Heart left ventricle (tissue), 13 donors: Measurements from ENCODE around the gene ARF1.

ENCODE experiments used
- POLR2A ChIP-seq, 2 donors: fragments of 450-650 bp; IDR thresholded peaks; one replicate each; pipeline ENCODE4 v1.6.1; 2017; ENCODE audit warnings: antibody characterized with exemption in 2 of 2, mild to moderate bottlenecking in 2 of 2, moderate library complexity in 2 of 2
- TF ChIP-seq, protein P1 (sequence below), 12 donors: fragments of 200-600 bp; sonication (generic) in 4 of 12; IDR thresholded peaks; one replicate each; pipeline versions ENCODE4 v1.5.0 to v1.8.0; 2018 to 2022; ENCODE audit warnings: antibody characterized with exemption in 12 of 12, mild to moderate bottlenecking in 5 of 12
- donor health status: ischemic (EF 13 %, LVEDD 7.1; RV severe dilation, severe dysfunction).
- donor health status: DM: no; HTN: yes; CAD: no.
- donor health status: DM: no; HTN: no; CAD: no.
- donor health status: ischemic (EF 25% LVEDD 6.9; RV normal size, moderate dysfunction).
- donor health status: ischemic (EF 25% LVEDD 5.7; RV mildly dilated, moderate dysfunction).
- donor health status: ischemic (EF 35%, LVEDD 5.7; RV mildly dilated, moderate dysfunction).
- donor health status: nonischemic (EF 11% LVEDD 7.7; RV severe dilation, severe dysfunction).
- donor health status: DM: yes; HTN: yes; CAD: no.
- donor health status: PGD.
- donor health status: ischemic (EF 29% LVEDD 5.4; RV normal size, mild dysfunction).
- donor health status: nonischemic (EF 23%, LVEDD 6.1; RV moderate dilation, normal function).

DNA sequence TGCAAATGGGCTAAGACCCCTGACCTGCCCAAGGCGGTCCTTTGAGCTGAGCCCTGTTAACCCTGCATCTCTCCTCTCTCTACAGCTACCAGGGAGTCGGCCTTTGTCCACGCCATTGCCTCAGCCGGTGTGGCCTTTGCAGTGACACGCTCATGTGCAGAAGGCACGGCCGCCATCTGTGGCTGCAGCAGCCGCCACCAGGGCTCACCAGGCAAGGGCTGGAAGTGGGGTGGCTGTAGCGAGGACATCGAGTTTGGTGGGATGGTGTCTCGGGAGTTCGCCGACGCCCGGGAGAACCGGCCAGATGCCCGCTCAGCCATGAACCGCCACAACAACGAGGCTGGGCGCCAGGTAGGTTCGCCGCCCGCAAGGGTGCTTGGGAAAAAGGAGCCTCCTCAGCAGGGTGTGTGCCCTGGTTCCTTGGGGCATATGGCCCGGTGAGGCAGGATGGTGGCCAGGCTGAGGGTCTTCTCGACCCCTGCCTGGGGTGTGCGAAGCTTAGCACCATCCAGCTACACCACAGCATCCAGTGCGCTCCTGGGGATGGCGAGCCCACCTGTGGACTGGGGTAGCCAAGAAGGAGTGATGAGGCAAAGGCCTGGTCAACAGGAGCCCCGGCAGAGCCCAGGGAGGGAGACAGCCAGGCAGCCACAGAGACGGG is 31.8 kb upstream of the ARF1 start:
- TF ChIP-seq, protein P1, sequence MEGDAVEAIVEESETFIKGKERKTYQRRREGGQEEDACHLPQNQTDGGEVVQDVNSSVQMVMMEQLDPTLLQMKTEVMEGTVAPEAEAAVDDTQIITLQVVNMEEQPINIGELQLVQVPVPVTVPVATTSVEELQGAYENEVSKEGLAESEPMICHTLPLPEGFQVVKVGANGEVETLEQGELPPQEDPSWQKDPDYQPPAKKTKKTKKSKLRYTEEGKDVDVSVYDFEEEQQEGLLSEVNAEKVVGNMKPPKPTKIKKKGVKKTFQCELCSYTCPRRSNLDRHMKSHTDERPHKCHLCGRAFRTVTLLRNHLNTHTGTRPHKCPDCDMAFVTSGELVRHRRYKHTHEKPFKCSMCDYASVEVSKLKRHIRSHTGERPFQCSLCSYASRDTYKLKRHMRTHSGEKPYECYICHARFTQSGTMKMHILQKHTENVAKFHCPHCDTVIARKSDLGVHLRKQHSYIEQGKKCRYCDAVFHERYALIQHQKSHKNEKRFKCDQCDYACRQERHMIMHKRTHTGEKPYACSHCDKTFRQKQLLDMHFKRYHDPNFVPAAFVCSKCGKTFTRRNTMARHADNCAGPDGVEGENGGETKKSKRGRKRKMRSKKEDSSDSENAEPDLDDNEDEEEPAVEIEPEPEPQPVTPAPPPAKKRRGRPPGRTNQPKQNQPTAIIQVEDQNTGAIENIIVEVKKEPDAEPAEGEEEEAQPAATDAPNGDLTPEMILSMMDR (IDR thresholded peaks at IDR 0.05), result no peak
- no peak for TF ChIP-seq POLR2A (IDR thresholded peaks at IDR 0.05)
